Measurements from ENCODE around the gene UBR7. TPM values are rescaled to one million over a fixed set of nuclear protein-coding genes. Genes with fewer than 3 reads are reported as not detected.
"Not testable (repeated sequence)": the region's sequence is repeated elsewhere in the genome, so short reads cannot be mapped to it uniquely, and the experiment has no call there.

The UBR7 gene
- total RNA-seq, 8 experiments from 2014 or later = 7.5 to 29.6 (median 18.9) TPM

- H3K27ac ChIP-seq = peak overlapping the region; percentile 26 to 70
- in situ Hi-C loops (cut with MboI; ENCODE audit: low pct_unique_long_range_greater_than_20kb in 2 of 9, low sequenced_read_pairs in 9 of 9, unreplicated experiment in 9 of 9) = no loop called here
- peak overlapping the region; percentile 58 to 79 (median 74) for H3K4me3 ChIP-seq
- peak; percentile 64 to 72 (median 70) for ATAC-seq (replicated peaks in 6 of 8)
- peaks cover 5 to 13% of the 10 kb centered on the region in 2 donors for H3K4me1 ChIP-seq (replicated peaks in 1 of 2)
- WGBS, 10 experiments = 0 to 1% (median 0%) methylated on average over 1 to 9 of the region's 23 CpGs; no CpG with 5 or more reads in 1 of the 10 experiments
These were observed 632 bp downstream of the UBR7 start for GRCh38 chr14:93207468-93208308.

GRCh38 chr14:93212432-93212831 lies 5.4 kb downstream of the UBR7 start:
- no peak overlapping the region for H3K4me3 ChIP-seq
- H3K27ac ChIP-seq = no peak overlapping the region
- ATAC-seq (replicated peaks in 6 of 8) = no peak
- WGBS, 10 experiments = 67 to 92% (median 81%) methylated on average over 2 to 3 of the region's 3 CpGs; no CpG with 5 or more reads in 4 of the 10 experiments
- peaks cover 0 to 8% of the 10 kb centered on the region in 2 donors for H3K4me1 ChIP-seq (replicated peaks in 1 of 2)
- in situ Hi-C loops (cut with MboI; ENCODE audit: low pct_unique_long_range_greater_than_20kb in 2 of 9, low sequenced_read_pairs in 9 of 9, unreplicated experiment in 9 of 9) = no loop called here

- ATAC-seq (replicated peaks in 6 of 8) = no peak
- H3K4me3 ChIP-seq = no peak overlapping the region
- H3K27ac ChIP-seq = no peak overlapping the region
- no peaks in the 10 kb centered on the region for H3K4me1 ChIP-seq (replicated peaks in 1 of 2)
- in situ Hi-C loops (cut with MboI; ENCODE audit: low pct_unique_long_range_greater_than_20kb in 2 of 9, low sequenced_read_pairs in 9 of 9, unreplicated experiment in 9 of 9) = no loop called here
- 85 to 100% (median 98%) methylated on average over 1 to 2 of the region's 2 CpGs for WGBS, 10 experiments
These were observed 7.5 kb downstream of the UBR7 start for GRCh38 chr14:93214598-93214997.

- no peak overlapping the region for H3K27ac ChIP-seq
- peak in 6 of 8 experiments; percentile 44 to 82 (median 66) for ATAC-seq (replicated peaks in 6 of 8)
- 14 to 89% (median 77%) methylated on average over 1 to 3 of the region's 3 CpGs; no CpG with 5 or more reads in 1 of the 10 experiments for WGBS, 10 experiments
- in situ Hi-C loops (cut with MboI; ENCODE audit: low pct_unique_long_range_greater_than_20kb in 2 of 9, low sequenced_read_pairs in 9 of 9, unreplicated experiment in 9 of 9) = no loop called here
- no peaks in the 10 kb centered on the region for H3K4me1 ChIP-seq (replicated peaks in 1 of 2)
- H3K4me3 ChIP-seq = no peak overlapping the region
These were observed 12.2 kb downstream of the UBR7 start for GRCh38 chr14:93219103-93219726.

GRCh38 chr14:93220509-93220908 lies 13.5 kb downstream of the UBR7 start:
- ATAC-seq (replicated peaks in 6 of 8) = no peak

GRCh38 chr14:93223565-93223964 lies 16.5 kb downstream of the UBR7 start:
- Histone ChIP-seq H3K27ac (no peak overlapping the region), H3K4me1 (replicated peaks in 1 of 2) (no peaks in the 10 kb centered on the region), H3K4me3 (no peak overlapping the region)
- in situ Hi-C loops (cut with MboI; ENCODE audit: low pct_unique_long_range_greater_than_20kb in 2 of 9, low sequenced_read_pairs in 9 of 9, unreplicated experiment in 9 of 9) = no loop called here
- 88% methylated on average over 10 to 13 of the region's 27 CpGs; no CpG with 5 or more reads in 8 of the 10 experiments for WGBS, 10 experiments
- ATAC-seq (replicated peaks in 6 of 8) = no peak

More at GRCh38 chr14:93220509-93220908, 13.5 kb downstream of the UBR7 start:
- Histone ChIP-seq H3K27ac (no peak overlapping the region), H3K4me1 (replicated peaks in 1 of 2) (no peaks in the 10 kb centered on the region), H3K4me3 (no peak overlapping the region)
- in situ Hi-C loops (cut with MboI; ENCODE audit: low pct_unique_long_range_greater_than_20kb in 2 of 9, low sequenced_read_pairs in 9 of 9, unreplicated experiment in 9 of 9) = no loop called here

GRCh38 chr14:93228550-93228949 lies 21.5 kb downstream of the UBR7 start:
- no peak for ATAC-seq (replicated peaks in 6 of 8)
- in situ Hi-C loops (cut with MboI; ENCODE audit: low pct_unique_long_range_greater_than_20kb in 2 of 9, low sequenced_read_pairs in 9 of 9, unreplicated experiment in 9 of 9) = loop anchor here in 2 of 9 experiments (25.0 kb wide), 2 partner anchors 309 to 384 kb away; no protein-coding TSS in a partner anchor
- Histone ChIP-seq H3K4me3 (no peak overlapping the region), H3K27ac (no peak overlapping the region), H3K4me1 (replicated peaks in 1 of 2) (no peaks in the 10 kb centered on the region)
- 67 to 100% (median 93%) methylated on average over 1 to 7 of the region's 8 CpGs; no CpG with 5 or more reads in 1 of the 10 experiments for WGBS, 10 experiments

GRCh38 chr14:93230539-93230938 lies 23.5 kb downstream of the UBR7 start:
- Histone ChIP-seq H3K27ac (no peak overlapping the region), H3K4me3 (no peak overlapping the region), H3K4me1 (replicated peaks in 1 of 2) (no peaks in the 10 kb centered on the region)
- 67 to 100% (median 95%) methylated on average over 1 to 2 of the region's 16 CpGs; no CpG with 5 or more reads in 6 of the 10 experiments for WGBS, 10 experiments
- in situ Hi-C loops (cut with MboI; ENCODE audit: low pct_unique_long_range_greater_than_20kb in 2 of 9, low sequenced_read_pairs in 9 of 9, unreplicated experiment in 9 of 9) = loop anchor here in 2 of 9 experiments (25.0 kb wide), 2 partner anchors 307 to 382 kb away; no protein-coding TSS in a partner anchor
- no peak for ATAC-seq (replicated peaks in 6 of 8)

GRCh38 chr14:93231129-93231979 lies 24.3 kb downstream of the UBR7 start:
- Histone ChIP-seq H3K4me1 (replicated peaks in 1 of 2) (no peaks in the 10 kb centered on the region), H3K27ac (no peak overlapping the region), H3K4me3 (no peak overlapping the region)
- in situ Hi-C loops (cut with MboI; ENCODE audit: low pct_unique_long_range_greater_than_20kb in 2 of 9, low sequenced_read_pairs in 9 of 9, unreplicated experiment in 9 of 9) = loop anchor here in 2 of 9 experiments (25.0 kb wide), 2 partner anchors 306 to 381 kb away; no protein-coding TSS in a partner anchor
- ATAC-seq (replicated peaks in 6 of 8) = peak in 4 of 8 experiments; percentile 4 to 84 (median 76)
- 0 to 95% (median 89%) methylated on average over 2 to 15 of the region's 39 CpGs; no CpG with 5 or more reads in 3 of the 10 experiments for WGBS, 10 experiments

GRCh38 chr14:93232159-93232558 lies 25.1 kb downstream of the UBR7 start:
- ATAC-seq (replicated peaks in 6 of 8) = no peak
- no peaks in the 10 kb centered on the region for H3K4me1 ChIP-seq (replicated peaks in 1 of 2)
- no peak overlapping the region for H3K27ac ChIP-seq
- H3K4me3 ChIP-seq = no peak overlapping the region
- in situ Hi-C loops (cut with MboI; ENCODE audit: low pct_unique_long_range_greater_than_20kb in 2 of 9, low sequenced_read_pairs in 9 of 9, unreplicated experiment in 9 of 9) = loop anchor here in 2 of 9 experiments (25.0 kb wide), 2 partner anchors 305 to 380 kb away; no protein-coding TSS in a partner anchor
- 40 to 90% (median 71%) methylated on average over 1 to 6 of the region's 17 CpGs; no CpG with 5 or more reads in 7 of the 10 experiments for WGBS, 10 experiments

GRCh38 chr14:93233078-93233477 lies 26.0 kb downstream of the UBR7 start:
- not testable (repeated sequence) for H3K4me1 ChIP-seq (replicated peaks in 1 of 2); ATAC-seq (replicated peaks in 6 of 8); H3K27ac ChIP-seq; H3K4me3 ChIP-seq
- WGBS, 10 experiments = 60 to 100% (median 91%) methylated on average over 1 to 4 of the region's 5 CpGs; no CpG with 5 or more reads in 4 of the 10 experiments
- in situ Hi-C loops (cut with MboI; ENCODE audit: low pct_unique_long_range_greater_than_20kb in 2 of 9, low sequenced_read_pairs in 9 of 9, unreplicated experiment in 9 of 9) = loop anchor here in 2 of 9 experiments (25.0 kb wide), 2 partner anchors 304 to 379 kb away; no protein-coding TSS in a partner anchor

GRCh38 chr14:93234798-93235197 lies 27.7 kb downstream of the UBR7 start:
- peak in 2 of 8 experiments; percentile 20 to 27 for ATAC-seq (replicated peaks in 6 of 8)

More at GRCh38 chr14:93234798-93235197, 27.7 kb downstream of the UBR7 start:
- WGBS, 10 experiments = 0 to 89% (median 77%) methylated on average over 1 to 7 of the region's 10 CpGs; no CpG with 5 or more reads in 4 of the 10 experiments
- Histone ChIP-seq H3K27ac (no peak overlapping the region), H3K4me3 (no peak overlapping the region), H3K4me1 (replicated peaks in 1 of 2) (no peaks in the 10 kb centered on the region)
- in situ Hi-C loops (cut with MboI; ENCODE audit: low pct_unique_long_range_greater_than_20kb in 2 of 9, low sequenced_read_pairs in 9 of 9, unreplicated experiment in 9 of 9) = loop anchor here in 2 of 9 experiments (25.0 kb wide), 2 partner anchors 303 to 378 kb away; no protein-coding TSS in a partner anchor
